K562 (cell line): ENCODE results near the gene SAFB. TPM values are rescaled to one million over a fixed set of nuclear protein-coding genes. Genes with fewer than 3 reads are reported as not detected.
A peak's percentile ranks its signal among the peaks of the same experiment; 100 is the strongest.

Experiments used
- ARID2 ChIP-seq: fragments of 450-650 bp; IDR thresholded peaks from 2 replicates; pipeline ENCODE4 v1.6.1; 2017; ENCODE audit warnings: antibody characterized with exemption, mild to moderate bottlenecking
- CBFA2T2 ChIP-seq: fragments of 450-650 bp; conservative IDR thresholded peaks from 2 replicates; pipeline ENCODE4 v1.6.1; 2017; ENCODE audit warnings: mild to moderate bottlenecking
- CBX1 ChIP-seq: sonication (generic); IDR thresholded peaks from 2 replicates; pipeline ENCODE4 v1.6.1; 2016; ENCODE audit warnings: antibody characterized with exemption, low read depth, mild to moderate bottlenecking
- E2F1 ChIP-seq: sonication (generic); formaldehyde crosslinking; IDR thresholded peaks from 2 replicates; pipeline ENCODE4 v1.8.1; 2023; ENCODE audit warnings: mild to moderate bottlenecking, missing genetic modification reagents, moderate library complexity
- ETV1 ChIP-seq: fragments of 450-650 bp; conservative IDR thresholded peaks from 2 replicates; pipeline ENCODE4 v1.6.1; 2016; ENCODE audit warnings: missing genetic modification characterization, control low read depth, low read depth, missing compliant biosample characterization
- FOXA1 ChIP-seq: fragments of 450-650 bp; IDR thresholded peaks from 2 replicates; pipeline ENCODE4 v1.6.1; 2016; ENCODE audit warnings: mild to moderate bottlenecking, borderline replicate concordance
- GABPB1 ChIP-seq: sonication (generic); formaldehyde crosslinking; IDR thresholded peaks from 2 replicates; pipeline ENCODE4 v1.8.0; 2022; ENCODE audit warnings: mild to moderate bottlenecking, missing genetic modification reagents
- KDM5B ChIP-seq: fragments of 200-600 bp; sonication (generic); IDR thresholded peaks from 2 replicates; pipeline ENCODE4 v1.6.1; 2012; ENCODE audit warnings: low read depth, mild to moderate bottlenecking, moderate library complexity, low read length, control low read depth, inconsistent platforms; ENCODE audit not compliant: insufficient replicate concordance
- MYNN ChIP-seq, 2 experiments: sonication (generic); formaldehyde crosslinking in 1 of 2; IDR thresholded peaks; 2 replicates each; pipeline versions ENCODE4 v1.5.0 to v1.6.1; 2016 to 2020; ENCODE audit warnings: antibody characterized with exemption in 1 of 2, missing genetic modification reagents in 1 of 2
- PHF21A ChIP-seq: fragments of 450-650 bp; IDR thresholded peaks from 2 replicates; pipeline ENCODE4 v1.6.1; 2017; ENCODE audit warnings: low read depth, borderline replicate concordance
- POLR2G ChIP-seq: fragments of 200-400 bp; formaldehyde crosslinking; IDR thresholded peaks from 2 replicates; pipeline ENCODE4 v1.6.1; 2017; ENCODE audit warnings: low read depth, mild to moderate bottlenecking, antibody characterized with exemption, low read length, moderate library complexity
- SNRNP70 ChIP-seq: fragments of 200-400 bp; formaldehyde crosslinking; optimal IDR thresholded peaks from 2 replicates; pipeline ENCODE3; 2017; ENCODE audit warnings: low read depth, low read length
- SRSF7 ChIP-seq: fragments of 200-400 bp; formaldehyde crosslinking; optimal IDR thresholded peaks from 2 replicates; pipeline ENCODE3; 2017; ENCODE audit warnings: mild to moderate bottlenecking, low read depth, low read length
- ZNF395 ChIP-seq: fragments of 200-800 bp; sonication (Bioruptor generic); IDR thresholded peaks from 2 replicates; pipeline ENCODE4 v1.6.1; 2017; ENCODE audit warnings: missing genetic modification characterization, missing compliant biosample characterization
- polyA plus RNA-seq, 8 experiments: library from polyadenylated mRNA; depleted of rRNA in 4 of 8; stranded (reverse) in 5 of 8; unstranded in 3 of 8; fragments of >200 nt; fragmentation: Nextera tagmentation in 2 of 8; fragmentation: Illumina TruSeq in 1 of 8; extraction: Ambion mirVana in 2 of 8; extraction: Trizol in 1 of 8; gene quantifications; 2 replicates each; pipeline versions ENCODE4 v1.2.1 to v1.2.3, GENCODE V29; 2011 to 2014; ENCODE audit warnings: inconsistent platforms in 1 of 8, missing spikeins in 1 of 8
- total RNA-seq, 7 experiments: library from RNA; depleted of rRNA in 6 of 7; stranded (reverse); fragments of >200 nt in 6 of 7; fragmentation: Illumina TruSeq in 2 of 7; extraction: Trizol in 2 of 7; gene quantifications; 2 replicates each; pipeline versions ENCODE4 v1.2.1 to v1.2.3, GENCODE V29; 2011 to 2021; ENCODE audit warnings: low replicate concordance in 1 of 7

SAFB gene
- total and polyA plus RNA-seq, 9 of the 15 experiments (the other 6 are each of a cell fraction or from before 2014, with no cell fraction given) = 1.1 to 151 (median 83.1) TPM

GRCh38 chr19:5696196-5697021 lies 73.5 kb downstream of the SAFB start (continued):
- TF ChIP-seq SRSF7 = no peak
- TF ChIP-seq GABPB1 (CRISPR knock-in tag) = no peak
- TF ChIP-seq PHF21A = no peak
- TF ChIP-seq CBX1 = 0 out of 2 replicates have a peak, but pooled peaks have one; percentile 5
- TF ChIP-seq E2F1 = no peak
- TF ChIP-seq KDM5B = no peak
- no peak for TF ChIP-seq CBFA2T2
- TF ChIP-seq ZNF395 (CRISPR knock-in tag) = no peak
- TF ChIP-seq MYNN (IDR thresholded peaks at IDR 0.05) = peak; percentile 10; the same call in 1 of the 2 replicates
- TF ChIP-seq MYNN (CRISPR knock-in tag; IDR thresholded peaks at IDR 0.05) = no peak
- no peak for TF ChIP-seq ETV1
- peak; percentile 66 for TF ChIP-seq SNRNP70
- TF ChIP-seq FOXA1 = no peak
- no peak for TF ChIP-seq ARID2
- peak; percentile 75 for TF ChIP-seq POLR2G
